ENCODE measurements around the gene PIGT.

Gene PIGT

DNA sequence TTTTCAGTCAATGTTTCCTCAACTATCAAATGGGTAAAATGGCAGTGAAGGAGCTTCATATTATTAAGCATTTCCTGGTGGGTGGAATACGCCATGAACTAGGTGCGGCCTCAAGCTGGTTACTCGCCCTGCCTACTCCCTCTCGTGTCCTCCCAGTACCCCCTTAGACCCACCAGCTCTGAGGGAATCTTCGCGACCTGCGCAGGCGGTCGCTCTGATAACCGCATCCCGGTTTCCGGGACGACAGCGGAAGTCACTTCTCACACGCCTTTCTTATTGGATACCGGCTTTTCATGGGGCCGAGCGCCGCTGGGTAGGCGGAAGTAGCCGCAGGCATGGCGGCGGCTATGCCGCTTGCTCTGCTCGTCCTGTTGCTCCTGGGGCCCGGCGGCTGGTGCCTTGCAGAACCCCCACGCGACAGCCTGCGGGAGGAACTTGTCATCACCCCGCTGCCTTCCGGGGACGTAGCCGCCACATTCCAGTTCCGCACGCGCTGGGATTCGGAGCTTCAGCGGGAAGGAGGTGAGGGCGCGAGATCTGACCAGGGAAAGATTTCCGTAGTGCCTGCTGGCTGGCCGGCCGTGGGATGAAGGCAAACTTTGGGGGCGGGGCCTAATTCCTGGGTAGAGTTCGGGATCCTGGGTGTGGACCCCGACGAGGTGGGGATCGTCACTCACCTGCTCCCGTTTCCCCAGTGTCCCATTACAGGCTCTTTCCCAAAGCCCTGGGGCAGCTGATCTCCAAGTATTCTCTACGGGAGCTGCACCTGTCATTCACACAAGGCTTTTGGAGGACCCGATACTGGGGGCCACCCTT is at the start of gene PIGT:
PIGT (plus strand) TSS at position 320 of the 816 bp plus-strand sequence; CDS start at position 336, 16 bp downstream.
- TF ChIP-seq, protein P1, sequence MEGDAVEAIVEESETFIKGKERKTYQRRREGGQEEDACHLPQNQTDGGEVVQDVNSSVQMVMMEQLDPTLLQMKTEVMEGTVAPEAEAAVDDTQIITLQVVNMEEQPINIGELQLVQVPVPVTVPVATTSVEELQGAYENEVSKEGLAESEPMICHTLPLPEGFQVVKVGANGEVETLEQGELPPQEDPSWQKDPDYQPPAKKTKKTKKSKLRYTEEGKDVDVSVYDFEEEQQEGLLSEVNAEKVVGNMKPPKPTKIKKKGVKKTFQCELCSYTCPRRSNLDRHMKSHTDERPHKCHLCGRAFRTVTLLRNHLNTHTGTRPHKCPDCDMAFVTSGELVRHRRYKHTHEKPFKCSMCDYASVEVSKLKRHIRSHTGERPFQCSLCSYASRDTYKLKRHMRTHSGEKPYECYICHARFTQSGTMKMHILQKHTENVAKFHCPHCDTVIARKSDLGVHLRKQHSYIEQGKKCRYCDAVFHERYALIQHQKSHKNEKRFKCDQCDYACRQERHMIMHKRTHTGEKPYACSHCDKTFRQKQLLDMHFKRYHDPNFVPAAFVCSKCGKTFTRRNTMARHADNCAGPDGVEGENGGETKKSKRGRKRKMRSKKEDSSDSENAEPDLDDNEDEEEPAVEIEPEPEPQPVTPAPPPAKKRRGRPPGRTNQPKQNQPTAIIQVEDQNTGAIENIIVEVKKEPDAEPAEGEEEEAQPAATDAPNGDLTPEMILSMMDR (IDR thresholded peaks at IDR 0.05): no peak
- Histone ChIP-seq H3K4me3 (ENCODE audit: low read depth, low read length) (peak within 1 kb of the TSS; percentile 89), H3K4me2 (ENCODE audit: low read length) (peak within 1 kb of the TSS; percentile 66), H3K36me3 (ENCODE audit: control insufficient read depth, insufficient read depth, low read length) (no peaks in the 10 kb centered on the region), H3K4me1 (peaks cover 6% of the 10 kb centered on the region), H3K79me2 (no peaks in the 10 kb centered on the region), H3K27me3 (ENCODE audit: control insufficient read depth, insufficient read depth, low read length) (no peaks in the 10 kb centered on the region), H3K9ac (no peak within 1 kb of the TSS), H2AFZ (peak within 1 kb of the TSS; percentile 90), H3K9me3 (ENCODE audit: control insufficient read depth, low read length) (no peaks in the 10 kb centered on the region), H3K27ac (peak within 1 kb of the TSS; percentile 73)

DNA sequence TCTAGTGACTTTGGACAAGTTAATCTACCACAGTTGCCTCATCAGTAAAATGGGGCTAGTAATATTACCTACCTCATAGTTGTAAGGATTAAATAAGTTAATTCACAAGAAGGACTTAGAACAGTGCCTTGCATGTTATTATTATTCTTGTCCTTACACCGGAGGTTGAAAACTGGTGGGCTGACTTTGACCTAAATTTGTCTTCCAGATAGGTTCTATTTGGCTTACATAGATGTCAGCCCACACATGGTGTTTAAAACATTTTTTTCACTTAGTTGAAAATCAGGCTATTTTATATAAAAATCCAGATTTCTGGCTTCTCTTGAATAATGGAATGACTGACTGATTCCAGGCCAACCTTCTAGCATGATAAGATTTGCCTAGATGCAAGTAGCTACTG is 49.7 kb upstream of the PIGT start:
- H3K36me3 ChIP-seq (ENCODE audit: control insufficient read depth, insufficient read depth, low read length): no peaks in the 10 kb centered on the region
- no peaks in the 10 kb centered on the region for H3K9me3 ChIP-seq (ENCODE audit: control insufficient read depth, low read length)
- no peaks in the 10 kb centered on the region for H3K27me3 ChIP-seq (ENCODE audit: control insufficient read depth, insufficient read depth, low read length)
- H3K4me1 ChIP-seq: peaks cover 4% of the 10 kb centered on the region
- H3K9ac ChIP-seq: no peak overlapping the region
- no peak overlapping the region for H3K4me2 ChIP-seq (ENCODE audit: low read length)
- H3K4me3 ChIP-seq (ENCODE audit: low read depth, low read length): no peak overlapping the region
- TF ChIP-seq, protein P1 (IDR thresholded peaks at IDR 0.05): no peak
- H3K27ac ChIP-seq: no peak overlapping the region
- H2AFZ ChIP-seq: no peak overlapping the region
- peaks cover 7% of the 10 kb centered on the region for H3K79me2 ChIP-seq

DNA sequence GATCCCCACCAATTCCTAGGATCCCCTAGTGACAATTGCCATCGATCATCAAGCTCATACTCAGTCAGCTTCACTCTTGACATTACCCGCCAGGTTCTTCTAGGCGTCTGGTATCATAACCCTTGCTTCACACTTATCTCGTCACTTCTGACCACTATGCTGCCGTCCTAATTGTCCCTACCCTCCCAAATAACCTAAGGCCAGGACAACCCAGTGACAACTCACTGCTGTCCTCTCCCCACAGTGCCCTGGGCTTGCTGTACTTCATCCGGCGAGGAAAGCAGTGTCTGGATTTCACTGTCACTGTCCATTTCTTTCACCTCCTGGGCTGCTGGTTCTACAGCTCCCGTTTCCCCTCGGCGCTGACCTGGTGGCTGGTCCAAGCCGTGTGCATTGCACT is 49.3 kb upstream of the PIGT start:
- no peak overlapping the region for H2AFZ ChIP-seq
- no peaks in the 10 kb centered on the region for H3K36me3 ChIP-seq (ENCODE audit: control insufficient read depth, insufficient read depth, low read length)
- H3K79me2 ChIP-seq: peaks cover 7% of the 10 kb centered on the region
- H3K4me1 ChIP-seq: peaks cover 4% of the 10 kb centered on the region
- H3K9me3 ChIP-seq (ENCODE audit: control insufficient read depth, low read length): no peaks in the 10 kb centered on the region
- no peaks in the 10 kb centered on the region for H3K27me3 ChIP-seq (ENCODE audit: control insufficient read depth, insufficient read depth, low read length)
- TF ChIP-seq, protein P1 (IDR thresholded peaks at IDR 0.05): no peak
- no peak overlapping the region for H3K9ac ChIP-seq
- H3K4me3 ChIP-seq (ENCODE audit: low read depth, low read length): no peak overlapping the region
- H3K4me2 ChIP-seq (ENCODE audit: low read length): no peak overlapping the region
- no peak overlapping the region for H3K27ac ChIP-seq

DNA sequence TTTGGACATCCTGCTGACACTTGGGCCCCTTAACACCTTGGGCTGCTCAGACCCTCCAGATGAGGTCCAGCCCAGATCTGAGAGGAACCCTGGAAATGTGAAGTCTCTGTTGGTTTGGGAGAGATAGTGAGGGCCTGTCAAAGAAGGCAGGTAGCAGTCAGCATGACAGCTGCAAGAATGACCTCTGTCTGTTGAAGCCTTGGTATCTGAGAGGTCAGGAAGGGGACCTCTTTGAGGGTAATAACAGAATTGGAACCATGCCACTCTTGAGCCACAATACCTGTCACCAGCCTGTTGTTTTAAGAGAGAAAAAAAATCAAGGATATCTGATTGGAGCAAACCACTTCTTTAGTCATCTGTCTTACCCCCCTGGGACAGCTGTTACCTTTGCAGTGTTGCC is 48.8 kb upstream of the PIGT start:
- H3K4me1 ChIP-seq: peaks cover 4% of the 10 kb centered on the region
- no peak overlapping the region for H3K27ac ChIP-seq

More for the DNA sequence above, 48.8 kb upstream of the PIGT start:
- TF ChIP-seq, protein P1 (IDR thresholded peaks at IDR 0.05): no peak
- Histone ChIP-seq H3K9me3 (ENCODE audit: control insufficient read depth, low read length) (no peaks in the 10 kb centered on the region), H3K4me3 (ENCODE audit: low read depth, low read length) (no peak overlapping the region), H3K36me3 (ENCODE audit: control insufficient read depth, insufficient read depth, low read length) (no peaks in the 10 kb centered on the region), H3K27me3 (ENCODE audit: control insufficient read depth, insufficient read depth, low read length) (no peaks in the 10 kb centered on the region), H3K9ac (no peak overlapping the region), H3K4me2 (ENCODE audit: low read length) (no peak overlapping the region), H2AFZ (no peak overlapping the region), H3K79me2 (peaks cover 7% of the 10 kb centered on the region)
